RPMI7951 (cell line): ENCODE measurements around the gene MMP11. TPM values are rescaled to one million over a fixed set of nuclear protein-coding genes. Genes with fewer than 3 reads are reported as not detected.

ENCODE experiments used
- DNase-seq: peaks from one replicate; pipeline ENCODE4 v3.0.0-alpha.2; 2012; ENCODE audit warnings: low read depth
- total RNA-seq: library from RNA; depleted of rRNA; stranded (reverse); fragments of >200 nt; shearing (Covaris generic); gene quantifications from 2 replicates; pipeline ENCODE4 v1.2.3, GENCODE V29; 2014

The MMP11 gene
- total RNA-seq, 1 experiment from 2014 or later = 52.3 TPM

- DNase-seq = no peak
Measured at GRCh38 chr22:23780146-23780748, 7.6 kb downstream of the MMP11 start.

GRCh38 chr22:23781065-23781464, 8.4 kb downstream of the MMP11 start:
- DNase-seq = peak; percentile 83

GRCh38 chr22:23781511-23782183, 9.0 kb downstream of the MMP11 start:
- peak; percentile 98 for DNase-seq

- DNase-seq = no peak
Measured at GRCh38 chr22:23782252-23782651, 9.6 kb downstream of the MMP11 start.

GRCh38 chr22:23782703-23783102, 10.1 kb downstream of the MMP11 start:
- no peak for DNase-seq

GRCh38 chr22:23783265-23784150, 10.9 kb downstream of the MMP11 start:
- DNase-seq = no peak

- peak; percentile 88 for DNase-seq
Measured at GRCh38 chr22:23784215-23784732, 11.6 kb downstream of the MMP11 start.

GRCh38 chr22:23786261-23786710, 13.6 kb downstream of the MMP11 start:
- DNase-seq = no peak

GRCh38 chr22:23786752-23787599, 14.3 kb downstream of the MMP11 start, which contains the start of gene SMARCB1:
Gene SMARCB1 (plus strand): TSS chr22:23786966. CDS start chr22:23787170, 204 bp downstream.
- DNase-seq = peak; percentile 95

- no peak for DNase-seq
Measured at GRCh38 chr22:23787600-23787896, 14.9 kb downstream of the MMP11 start.

GRCh38 chr22:23787910-23788309, 15.3 kb downstream of the MMP11 start:
- DNase-seq = no peak

- DNase-seq = no peak
Measured at GRCh38 chr22:23789121-23789520, 16.5 kb downstream of the MMP11 start.

- no peak for DNase-seq
Measured at GRCh38 chr22:23789638-23790037, 17.0 kb downstream of the MMP11 start.

GRCh38 chr22:23790819-23791737, 18.4 kb downstream of the MMP11 start:
- peak; percentile 87 for DNase-seq

GRCh38 chr22:23791738-23792645, 19.3 kb downstream of the MMP11 start:
- DNase-seq = no peak

- DNase-seq = no peak
Measured at GRCh38 chr22:23793326-23793725, 20.7 kb downstream of the MMP11 start.

- peak; percentile 64 for DNase-seq
Measured at GRCh38 chr22:23796461-23796860, 23.8 kb downstream of the MMP11 start.

- no peak for DNase-seq
Measured at GRCh38 chr22:23800297-23801237, 27.9 kb downstream of the MMP11 start.
